NOMO-1 treated with DMSO at 0.1 percent for 48 hours (cell line): ENCODE results near the gene SMIM24.

Experiments
- DNase-seq: peaks from one replicate; lab custom pipeline; 2025; ENCODE audit not compliant: unreplicated experiment; lab: John Stamatoyannopoulos, UW

Gene SMIM24

DNA sequence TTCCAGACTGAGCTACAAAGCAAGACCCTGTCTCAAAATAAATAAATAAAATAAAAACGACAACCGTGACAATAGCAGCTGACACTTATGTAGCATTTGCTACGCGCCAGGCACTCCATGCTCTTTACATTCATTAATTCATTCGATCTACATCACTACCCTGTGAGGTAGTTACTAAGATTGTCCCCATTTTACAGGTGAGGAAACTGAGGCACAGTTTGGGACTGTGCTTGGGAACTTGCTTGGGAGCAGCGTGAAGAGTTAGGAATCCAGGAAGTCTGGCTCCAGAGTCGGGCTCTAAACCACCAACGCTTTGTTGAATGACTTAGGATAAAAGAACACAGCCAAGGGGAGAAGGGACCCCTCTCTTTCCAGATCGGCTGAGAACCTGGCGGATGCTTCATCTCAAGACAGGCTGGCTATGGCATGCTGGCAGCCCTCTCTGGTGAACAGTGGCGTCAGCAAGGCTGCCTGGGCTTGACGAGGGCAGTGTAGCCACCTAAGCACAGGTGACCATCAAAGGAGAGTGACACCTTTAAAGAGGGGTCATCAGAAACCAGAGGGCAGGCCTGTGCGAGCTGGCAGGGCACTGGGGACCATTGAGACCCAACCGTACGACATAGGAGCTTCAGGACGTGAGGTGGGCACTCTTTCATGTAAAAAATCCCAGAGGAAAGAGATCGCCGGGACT lies 19.6 kb upstream of the SMIM24 start:
- DNase-seq: no peak

DNA sequence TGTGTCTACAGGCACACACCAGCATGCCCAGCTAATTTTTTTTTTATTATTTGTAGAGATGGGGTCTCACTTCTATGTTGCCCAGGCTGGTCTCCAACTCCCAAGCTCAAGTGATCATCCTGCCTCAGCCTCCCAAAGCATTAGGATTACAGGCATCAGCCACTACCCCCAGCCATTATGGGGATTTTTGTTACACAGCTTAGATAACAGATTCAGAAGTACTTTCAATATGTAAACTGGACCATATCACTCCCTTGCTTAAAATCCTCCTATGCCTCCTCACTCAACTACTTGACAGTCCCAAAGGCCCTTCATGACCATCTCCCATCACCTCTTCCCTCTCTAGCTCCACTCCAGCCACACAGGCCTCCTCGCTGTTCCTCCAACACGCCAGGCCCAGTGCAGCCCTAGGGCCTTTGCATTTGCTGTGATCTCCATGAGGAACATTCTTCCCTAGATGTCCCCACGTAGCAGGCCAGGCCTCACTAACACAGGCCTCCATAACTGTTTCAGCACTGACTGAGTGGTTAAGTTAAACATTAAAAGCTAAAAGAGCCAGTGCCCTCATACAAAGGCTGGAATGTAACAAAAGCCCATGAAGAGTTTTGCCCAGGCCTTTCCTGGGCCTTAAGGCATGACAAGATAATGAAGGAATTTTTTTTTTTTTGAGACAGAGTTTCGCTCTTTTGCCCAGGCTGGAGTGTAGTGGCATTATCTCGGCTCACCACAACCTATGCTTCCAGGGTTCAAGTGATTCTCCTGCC lies 17.6 kb upstream of the SMIM24 start:
- no peak for DNase-seq

GRCh38 chr19:3496392-3497273 lies 16.3 kb upstream of the SMIM24 start:
- no peak for DNase-seq

GRCh38 chr19:3494559-3494958 lies 14.2 kb upstream of the SMIM24 start:
- no peak for DNase-seq

DNA sequence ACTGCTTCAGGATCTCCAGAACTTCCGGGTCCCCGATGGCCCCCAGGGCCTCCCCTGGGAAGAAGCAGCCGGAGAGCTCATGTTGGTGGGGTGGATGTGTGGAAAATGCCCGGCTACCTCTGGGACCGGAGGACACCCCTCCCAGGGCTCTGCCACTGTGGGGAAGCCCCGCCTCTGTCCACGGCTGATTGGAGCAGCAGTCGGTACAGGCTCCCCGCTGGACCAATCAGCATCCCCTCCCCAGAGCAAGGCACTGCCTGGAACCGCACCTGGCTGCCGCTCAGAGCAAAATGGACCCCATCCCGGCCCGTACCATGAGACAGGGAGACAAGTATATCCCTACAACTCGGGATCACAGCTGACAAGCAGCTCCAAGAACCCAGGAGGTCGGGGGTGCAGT lies 13.7 kb upstream of the SMIM24 start:
- no peak for DNase-seq

DNA sequence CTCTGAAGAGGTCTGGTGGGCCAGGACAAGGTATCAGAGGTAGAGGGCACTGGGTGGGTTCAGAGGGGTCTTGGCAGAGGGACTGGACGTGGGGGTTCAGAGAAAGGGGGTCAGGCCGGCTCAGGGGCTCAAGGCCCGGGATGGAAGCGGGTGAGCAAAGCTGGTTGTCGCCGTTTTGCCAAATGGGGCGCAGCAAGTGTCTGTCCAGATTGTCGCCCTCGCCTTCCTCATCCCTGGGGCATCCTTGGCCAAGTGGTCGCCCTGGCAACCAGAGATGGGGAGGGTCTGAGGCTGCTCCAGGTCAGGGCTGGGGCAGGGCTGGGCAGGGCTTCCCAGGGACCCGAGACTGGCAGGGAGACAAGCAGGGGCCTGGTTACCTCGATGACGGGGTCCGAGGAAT lies 13.3 kb upstream of the SMIM24 start:
- no peak for DNase-seq

DNA sequence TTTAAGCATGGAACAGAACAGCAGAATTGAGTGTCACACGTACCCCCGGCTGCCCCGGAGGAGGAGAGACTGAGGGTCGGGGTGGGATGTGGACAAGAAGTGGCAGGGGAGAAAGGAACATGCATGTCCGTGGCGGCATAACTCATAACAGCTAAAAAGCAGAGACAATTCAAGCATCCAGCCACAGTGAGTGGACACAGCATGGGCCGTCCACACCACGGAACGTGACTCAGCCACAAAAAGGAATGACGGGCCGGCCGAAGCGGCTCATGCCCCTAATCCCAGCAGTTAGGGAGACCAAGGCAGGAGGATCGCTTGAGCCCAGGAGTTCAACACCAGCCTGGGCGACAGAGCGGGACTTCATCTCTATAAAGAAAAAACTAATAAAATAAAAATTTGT lies 12.6 kb upstream of the SMIM24 start:
- DNase-seq: no peak

DNA sequence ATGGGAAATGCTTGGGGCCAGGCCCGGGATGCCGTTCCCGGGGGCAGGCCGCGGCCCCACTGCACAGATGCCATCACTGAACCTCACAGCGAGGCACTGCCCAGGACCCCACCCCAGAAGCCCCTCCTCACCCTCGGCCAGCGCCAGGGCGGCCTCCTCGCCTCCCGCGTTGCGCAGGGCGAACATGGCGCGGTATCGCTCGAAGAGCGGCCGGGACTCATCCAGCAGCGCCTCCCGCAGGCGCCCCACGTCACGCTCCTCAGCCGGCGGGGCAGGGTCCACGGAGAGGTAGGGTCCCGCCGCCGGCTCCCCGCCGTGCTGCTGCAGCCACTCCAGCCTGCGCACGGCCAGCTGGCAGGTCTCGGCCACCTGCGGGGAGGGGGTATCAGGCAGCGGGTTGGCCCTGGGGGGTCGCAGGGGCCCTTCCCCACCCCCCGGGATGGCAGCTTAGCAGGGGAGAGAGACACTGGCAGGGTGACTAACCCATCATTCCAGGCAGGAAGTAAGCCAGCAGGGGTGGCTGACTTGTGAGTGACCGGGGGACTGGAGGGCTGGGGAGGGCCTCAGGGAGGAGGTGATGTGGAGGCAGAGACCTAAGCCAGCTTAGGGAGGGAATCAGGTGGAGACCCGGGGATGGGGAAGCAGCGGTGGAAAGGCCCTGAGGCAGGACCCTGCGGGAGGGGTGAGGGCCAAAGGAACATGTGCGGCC lies 12.0 kb upstream of the SMIM24 start:
- DNase-seq: no peak

- DNase-seq: no peak
These were observed 11.2 kb upstream of the SMIM24 start for GRCh38 chr19:3491396-3492119.

DNA sequence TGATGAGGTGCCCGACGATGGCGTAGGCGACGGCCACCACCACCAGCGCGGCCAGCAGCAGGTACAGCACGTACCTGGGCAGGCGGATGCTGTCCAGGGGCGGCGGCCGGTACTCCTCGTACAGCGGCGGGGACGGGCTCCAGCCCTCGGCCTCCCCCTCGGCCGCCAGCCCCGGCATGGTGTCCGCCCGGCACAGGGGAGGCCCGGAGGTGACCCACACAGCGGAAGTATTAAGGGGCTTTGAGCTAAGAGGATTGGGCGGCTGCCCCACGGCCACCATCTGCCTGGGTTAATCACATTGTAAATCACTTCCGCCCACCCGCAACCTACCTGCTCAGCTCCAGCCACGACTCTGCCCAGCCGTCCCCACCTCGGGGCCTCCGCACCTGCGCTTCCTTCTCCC lies 2.9 kb upstream of the SMIM24 start, which contains the start of gene SMIM44:
TSS of gene SMIM44 (minus strand) at position 216 of the 403 bp plus-strand sequence. CDS start at position 178, 38 bp downstream.
- DNase-seq: no peak

- DNase-seq: no peak
These were observed 2.3 kb upstream of the SMIM24 start for GRCh38 chr19:3482507-3483225.

GRCh38 chr19:3481241-3482090 lies 1.1 kb upstream of the SMIM24 start:
- DNase-seq: no peak

- no peak for DNase-seq
These were observed 500 bp downstream of the SMIM24 start for GRCh38 chr19:3479834-3480215.

- peak; percentile 87 for DNase-seq
These were observed 1.0 kb downstream of the SMIM24 start for GRCh38 chr19:3479177-3479833.

DNA sequence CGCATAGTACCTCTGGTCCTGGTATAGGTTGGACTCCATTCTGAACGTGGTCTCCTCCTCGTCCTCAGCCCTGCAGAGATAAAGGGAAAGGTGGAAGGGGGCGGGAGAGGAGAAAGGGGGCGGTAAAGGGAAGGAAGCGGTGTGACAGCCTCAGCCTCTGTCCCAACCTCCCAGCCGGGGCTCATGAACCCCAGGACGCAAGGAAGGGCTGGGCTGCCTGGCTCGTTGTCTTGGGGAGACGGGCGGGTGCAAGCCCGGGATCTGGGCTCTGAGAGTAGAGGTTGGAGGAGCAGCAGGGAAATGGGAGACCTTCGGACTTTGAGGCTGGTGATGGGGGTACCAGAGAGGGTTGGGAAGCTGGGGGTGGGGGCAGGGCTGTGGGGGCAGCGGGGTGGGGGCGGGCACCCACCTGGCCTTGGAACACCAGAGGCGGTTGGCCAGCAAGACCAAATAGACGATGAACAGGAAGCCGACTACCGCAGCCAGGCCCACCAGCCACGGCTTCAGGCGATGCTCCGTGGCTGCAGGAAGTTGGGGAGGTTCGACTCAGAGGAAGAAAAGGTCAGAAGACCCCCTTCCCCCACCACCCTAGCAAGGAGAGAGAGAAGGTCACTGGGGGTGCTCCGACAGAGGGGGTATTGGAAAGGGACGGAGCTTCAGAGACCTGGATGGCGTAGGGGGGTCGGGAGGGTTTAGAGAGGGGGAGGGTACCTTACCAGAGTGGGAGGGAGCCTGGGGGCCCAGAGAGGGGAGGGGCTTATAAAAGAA lies 1.7 kb downstream of the SMIM24 start:
- no peak for DNase-seq

GRCh38 chr19:3477951-3478350 lies 2.4 kb downstream of the SMIM24 start:
- no peak for DNase-seq

DNA sequence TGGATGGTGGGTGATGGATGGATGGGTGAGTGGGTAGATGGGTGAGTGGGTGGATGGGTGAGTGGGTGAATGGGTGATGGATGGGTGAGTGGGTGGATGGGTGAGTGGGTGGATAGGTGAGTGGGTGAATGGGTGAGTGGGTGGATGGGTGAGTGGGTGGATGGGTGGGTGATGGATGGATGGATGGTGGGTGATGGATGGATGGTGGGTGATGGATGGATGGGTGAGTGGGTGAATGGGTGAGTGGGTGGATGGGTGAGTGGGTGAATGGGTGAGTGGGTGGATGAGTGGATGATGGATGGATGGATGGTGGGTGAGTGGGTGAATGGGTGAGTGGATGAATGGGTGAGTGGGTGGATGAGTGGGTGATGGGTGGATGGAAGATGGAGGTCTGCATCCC lies 2.8 kb downstream of the SMIM24 start:
- no peak for DNase-seq
